Breast epithelium (tissue), 4 donors: ENCODE measurements around the gene ARHGAP10. TPM values are rescaled to one million over a fixed set of nuclear protein-coding genes. Genes with fewer than 3 reads are reported as not detected.

Experiments
- DNase-seq, 2 donors: peaks; one replicate each; pipeline ENCODE4 v3.0.0-alpha.2; 2019; ENCODE audit warnings: low spot score in 2 of 2
- H3K27ac ChIP-seq, 2 donors: fragments of 200-600 bp; sonication (generic) in 1 of 2; one replicate each; pipeline ENCODE4 v1.5.1; 2016 to 2019; ENCODE audit warnings: mild to moderate bottlenecking in 1 of 2
- H3K27me3 ChIP-seq, 2 donors: fragments of 200-600 bp; sonication (generic) in 1 of 2; one replicate each; pipeline versions ENCODE4 v1.5.1 to v1.6.0; 2017 to 2019; ENCODE audit warnings: control low read depth in 1 of 2, mild to moderate bottlenecking in 1 of 2
- H3K36me3 ChIP-seq: fragments of 200-600 bp; one replicate; pipeline ENCODE4 v1.5.1; 2019
- H3K4me1 ChIP-seq, 2 donors: fragments of 200-600 bp; sonication (generic); one replicate each; pipeline ENCODE4 v1.5.1; 2016 to 2019; ENCODE audit warnings: control low read depth in 1 of 2
- H3K4me3 ChIP-seq, 3 donors: fragments of 200-600 bp; sonication (generic); 1 replicate in 2 of 3; 2 replicates in 1 of 3; pipeline ENCODE4 v1.5.1; 2016 to 2019; ENCODE audit warnings: mild to moderate bottlenecking in 3 of 3, moderate library complexity in 2 of 3
- H3K9me3 ChIP-seq, 2 donors: fragments of 200-600 bp; sonication (generic) in 1 of 2; one replicate each; pipeline ENCODE4 v1.5.1; 2016 to 2019; ENCODE audit warnings: control low read depth in 1 of 2
- POLR2A ChIP-seq: fragments of 450-650 bp; IDR thresholded peaks from one replicate; pipeline ENCODE4 v1.6.1; 2016; ENCODE audit warnings: antibody characterized with exemption, mild to moderate bottlenecking, moderate library complexity
- POLR2AphosphoS5 ChIP-seq, 3 donors: sonication (generic); formaldehyde crosslinking; IDR thresholded peaks; one replicate each; pipeline ENCODE4 v1.6.1; 2017; ENCODE audit warnings: antibody characterized with exemption in 3 of 3
- intact Hi-C: fragments of 100-400 bp; cut with DNase I; formaldehyde crosslinking; loops from one replicate; pipeline ENCODE4 v1.15.1; 2023; ENCODE audit warnings: low total_unique reads
- total RNA-seq, 3 donors: library from RNA; depleted of rRNA; stranded (reverse); fragments of >200 nt; gene quantifications; one replicate each; pipeline ENCODE4 v1.1.0, GENCODE V29; 2016
- TF ChIP-seq, protein P1 (sequence below), 3 donors: fragments of 450-650 bp; IDR thresholded peaks; one replicate each; pipeline ENCODE4 v1.5.1; 2016 to 2017; ENCODE audit warnings: antibody characterized with exemption in 3 of 3, mild to moderate bottlenecking in 3 of 3, moderate library complexity in 3 of 3

ARHGAP10 gene
- total RNA-seq, 3 donors from 2014 or later: 49.5 to 138 (median 62.6) TPM

GRCh38 chr4:148094149-148094548 lies 362.3 kb downstream of the ARHGAP10 start:
- intact Hi-C loops: loop anchor here (5.0 kb wide), 1 partner anchor 1608 kb away; no protein-coding TSS in a partner anchor
- Histone ChIP-seq H3K27ac (no peak overlapping the region), H3K27me3 (no peaks in the 10 kb centered on the region), H3K4me3 (no peak overlapping the region), H3K9me3 (no peaks in the 10 kb centered on the region), H3K4me1 (no peaks in the 10 kb centered on the region), H3K36me3 (no peaks in the 10 kb centered on the region)
- TF ChIP-seq POLR2AphosphoS5 (IDR thresholded peaks at IDR 0.05): no peak
- no peak for TF ChIP-seq POLR2A
- TF ChIP-seq, protein P1, sequence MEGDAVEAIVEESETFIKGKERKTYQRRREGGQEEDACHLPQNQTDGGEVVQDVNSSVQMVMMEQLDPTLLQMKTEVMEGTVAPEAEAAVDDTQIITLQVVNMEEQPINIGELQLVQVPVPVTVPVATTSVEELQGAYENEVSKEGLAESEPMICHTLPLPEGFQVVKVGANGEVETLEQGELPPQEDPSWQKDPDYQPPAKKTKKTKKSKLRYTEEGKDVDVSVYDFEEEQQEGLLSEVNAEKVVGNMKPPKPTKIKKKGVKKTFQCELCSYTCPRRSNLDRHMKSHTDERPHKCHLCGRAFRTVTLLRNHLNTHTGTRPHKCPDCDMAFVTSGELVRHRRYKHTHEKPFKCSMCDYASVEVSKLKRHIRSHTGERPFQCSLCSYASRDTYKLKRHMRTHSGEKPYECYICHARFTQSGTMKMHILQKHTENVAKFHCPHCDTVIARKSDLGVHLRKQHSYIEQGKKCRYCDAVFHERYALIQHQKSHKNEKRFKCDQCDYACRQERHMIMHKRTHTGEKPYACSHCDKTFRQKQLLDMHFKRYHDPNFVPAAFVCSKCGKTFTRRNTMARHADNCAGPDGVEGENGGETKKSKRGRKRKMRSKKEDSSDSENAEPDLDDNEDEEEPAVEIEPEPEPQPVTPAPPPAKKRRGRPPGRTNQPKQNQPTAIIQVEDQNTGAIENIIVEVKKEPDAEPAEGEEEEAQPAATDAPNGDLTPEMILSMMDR (IDR thresholded peaks at IDR 0.05): no peak
- DNase-seq: no peak

- Histone ChIP-seq H3K4me3 (no peak overlapping the region), H3K27ac (no peak overlapping the region), H3K4me1 (no peaks in the 10 kb centered on the region), H3K36me3 (no peaks in the 10 kb centered on the region), H3K9me3 (no peaks in the 10 kb centered on the region), H3K27me3 (no peaks in the 10 kb centered on the region)
- TF ChIP-seq, protein P1 (IDR thresholded peaks at IDR 0.05): no peak
- no peak for TF ChIP-seq POLR2A
- TF ChIP-seq POLR2AphosphoS5 (IDR thresholded peaks at IDR 0.05): no peak
- intact Hi-C loops: no loop called here
- DNase-seq: no peak
These were observed 363.5 kb downstream of the ARHGAP10 start for GRCh38 chr4:148095346-148095923.

DNA sequence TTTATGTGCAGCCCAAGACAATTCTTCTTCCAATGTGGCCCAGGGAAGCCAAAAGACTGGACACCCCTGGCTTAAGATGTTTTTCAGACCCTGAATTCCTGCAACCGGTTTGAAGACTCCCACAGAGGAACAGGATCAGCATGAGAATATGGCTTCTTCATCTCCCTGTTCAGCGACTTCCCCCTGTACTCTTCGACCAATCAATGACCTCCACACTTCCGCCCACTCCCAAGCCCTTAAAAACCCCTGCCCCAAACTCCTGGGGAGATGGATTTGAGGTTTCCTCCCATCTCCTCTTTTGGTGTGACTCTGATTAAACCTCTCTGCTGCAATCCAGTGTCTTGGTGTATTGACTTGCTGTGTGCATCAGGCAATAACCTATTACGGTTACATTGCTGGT lies 365.9 kb downstream of the ARHGAP10 start:
- TF ChIP-seq POLR2A: no peak
- no peak for TF ChIP-seq POLR2AphosphoS5 (IDR thresholded peaks at IDR 0.05)
- TF ChIP-seq, protein P1 (IDR thresholded peaks at IDR 0.05): no peak
- no peaks in the 10 kb centered on the region for H3K4me1 ChIP-seq
- H3K9me3 ChIP-seq: no peaks in the 10 kb centered on the region
- H3K27me3 ChIP-seq: no peaks in the 10 kb centered on the region
- DNase-seq: no peak
- no peak overlapping the region for H3K4me3 ChIP-seq
- H3K27ac ChIP-seq: no peak overlapping the region
- intact Hi-C loops: no loop called here
- no peaks in the 10 kb centered on the region for H3K36me3 ChIP-seq

DNA sequence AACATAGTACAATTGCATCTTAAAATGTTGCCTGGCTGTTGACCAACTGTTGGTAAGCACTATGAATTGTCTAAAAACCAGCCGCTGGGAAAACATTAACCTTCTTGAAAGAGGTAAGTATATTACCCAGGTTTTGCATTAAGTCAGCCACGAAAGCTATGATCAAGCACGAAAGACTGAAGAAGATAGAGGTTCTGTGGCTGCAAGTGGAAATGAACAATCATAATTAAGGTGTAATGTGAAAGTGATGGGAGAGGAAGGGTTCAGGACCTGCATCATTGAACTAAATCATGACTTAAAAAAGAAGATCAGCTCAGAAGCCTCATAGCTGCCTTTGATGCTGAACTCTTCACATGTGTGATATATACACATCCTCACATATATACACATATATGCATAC lies 369.3 kb downstream of the ARHGAP10 start:
- intact Hi-C loops: loop anchor here (5.0 kb wide), 1 partner anchor 729 kb away; no protein-coding TSS in a partner anchor
- Histone ChIP-seq H3K27me3 (no peaks in the 10 kb centered on the region), H3K4me1 (no peaks in the 10 kb centered on the region), H3K27ac (no peak overlapping the region), H3K4me3 (no peak overlapping the region), H3K36me3 (no peaks in the 10 kb centered on the region), H3K9me3 (no peaks in the 10 kb centered on the region)
- TF ChIP-seq POLR2A (no peak), POLR2AphosphoS5 (IDR thresholded peaks at IDR 0.05) (no peak)
- TF ChIP-seq, protein P1 (IDR thresholded peaks at IDR 0.05): no peak
- DNase-seq: no peak

GRCh38 chr4:148101790-148102189 lies 369.9 kb downstream of the ARHGAP10 start:
- H3K9me3 ChIP-seq: no peaks in the 10 kb centered on the region
- no peaks in the 10 kb centered on the region for H3K27me3 ChIP-seq
- intact Hi-C loops: loop anchor here (5.0 kb wide), 1 partner anchor 729 kb away; no protein-coding TSS in a partner anchor
- no peak overlapping the region for H3K27ac ChIP-seq
- TF ChIP-seq POLR2A (no peak), POLR2AphosphoS5 (IDR thresholded peaks at IDR 0.05) (no peak)
- TF ChIP-seq, protein P1 (IDR thresholded peaks at IDR 0.05): no peak
- H3K36me3 ChIP-seq: no peaks in the 10 kb centered on the region
- no peak overlapping the region for H3K4me3 ChIP-seq
- no peaks in the 10 kb centered on the region for H3K4me1 ChIP-seq
- no peak for DNase-seq
